GM18507 (cell line): ENCODE results near the gene TP53BP1.
A peak's percentile ranks its signal among the peaks of the same experiment; 100 is the strongest.
"Not testable (repeated sequence)": the region's sequence is repeated elsewhere in the genome, so short reads cannot be mapped to it uniquely, and the experiment has no call there.

ENCODE experiments used
- DNase-seq: peaks from one replicate; pipeline ENCODE4 v3.0.0; 2011; ENCODE audit warnings: low read depth; ENCODE audit not compliant: insufficient read length; ENCODE audit errors: extremely low spot score
- FAIRE-seq: peaks from 2 replicates; lab custom pipeline; 2011; peaks lifted over from hg19 to GRCh38; lab: Jason Lieb, UNC

Gene TP53BP1, protein sequence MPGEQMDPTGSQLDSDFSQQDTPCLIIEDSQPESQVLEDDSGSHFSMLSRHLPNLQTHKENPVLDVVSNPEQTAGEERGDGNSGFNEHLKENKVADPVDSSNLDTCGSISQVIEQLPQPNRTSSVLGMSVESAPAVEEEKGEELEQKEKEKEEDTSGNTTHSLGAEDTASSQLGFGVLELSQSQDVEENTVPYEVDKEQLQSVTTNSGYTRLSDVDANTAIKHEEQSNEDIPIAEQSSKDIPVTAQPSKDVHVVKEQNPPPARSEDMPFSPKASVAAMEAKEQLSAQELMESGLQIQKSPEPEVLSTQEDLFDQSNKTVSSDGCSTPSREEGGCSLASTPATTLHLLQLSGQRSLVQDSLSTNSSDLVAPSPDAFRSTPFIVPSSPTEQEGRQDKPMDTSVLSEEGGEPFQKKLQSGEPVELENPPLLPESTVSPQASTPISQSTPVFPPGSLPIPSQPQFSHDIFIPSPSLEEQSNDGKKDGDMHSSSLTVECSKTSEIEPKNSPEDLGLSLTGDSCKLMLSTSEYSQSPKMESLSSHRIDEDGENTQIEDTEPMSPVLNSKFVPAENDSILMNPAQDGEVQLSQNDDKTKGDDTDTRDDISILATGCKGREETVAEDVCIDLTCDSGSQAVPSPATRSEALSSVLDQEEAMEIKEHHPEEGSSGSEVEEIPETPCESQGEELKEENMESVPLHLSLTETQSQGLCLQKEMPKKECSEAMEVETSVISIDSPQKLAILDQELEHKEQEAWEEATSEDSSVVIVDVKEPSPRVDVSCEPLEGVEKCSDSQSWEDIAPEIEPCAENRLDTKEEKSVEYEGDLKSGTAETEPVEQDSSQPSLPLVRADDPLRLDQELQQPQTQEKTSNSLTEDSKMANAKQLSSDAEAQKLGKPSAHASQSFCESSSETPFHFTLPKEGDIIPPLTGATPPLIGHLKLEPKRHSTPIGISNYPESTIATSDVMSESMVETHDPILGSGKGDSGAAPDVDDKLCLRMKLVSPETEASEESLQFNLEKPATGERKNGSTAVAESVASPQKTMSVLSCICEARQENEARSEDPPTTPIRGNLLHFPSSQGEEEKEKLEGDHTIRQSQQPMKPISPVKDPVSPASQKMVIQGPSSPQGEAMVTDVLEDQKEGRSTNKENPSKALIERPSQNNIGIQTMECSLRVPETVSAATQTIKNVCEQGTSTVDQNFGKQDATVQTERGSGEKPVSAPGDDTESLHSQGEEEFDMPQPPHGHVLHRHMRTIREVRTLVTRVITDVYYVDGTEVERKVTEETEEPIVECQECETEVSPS (N-terminal part only)

DNA sequence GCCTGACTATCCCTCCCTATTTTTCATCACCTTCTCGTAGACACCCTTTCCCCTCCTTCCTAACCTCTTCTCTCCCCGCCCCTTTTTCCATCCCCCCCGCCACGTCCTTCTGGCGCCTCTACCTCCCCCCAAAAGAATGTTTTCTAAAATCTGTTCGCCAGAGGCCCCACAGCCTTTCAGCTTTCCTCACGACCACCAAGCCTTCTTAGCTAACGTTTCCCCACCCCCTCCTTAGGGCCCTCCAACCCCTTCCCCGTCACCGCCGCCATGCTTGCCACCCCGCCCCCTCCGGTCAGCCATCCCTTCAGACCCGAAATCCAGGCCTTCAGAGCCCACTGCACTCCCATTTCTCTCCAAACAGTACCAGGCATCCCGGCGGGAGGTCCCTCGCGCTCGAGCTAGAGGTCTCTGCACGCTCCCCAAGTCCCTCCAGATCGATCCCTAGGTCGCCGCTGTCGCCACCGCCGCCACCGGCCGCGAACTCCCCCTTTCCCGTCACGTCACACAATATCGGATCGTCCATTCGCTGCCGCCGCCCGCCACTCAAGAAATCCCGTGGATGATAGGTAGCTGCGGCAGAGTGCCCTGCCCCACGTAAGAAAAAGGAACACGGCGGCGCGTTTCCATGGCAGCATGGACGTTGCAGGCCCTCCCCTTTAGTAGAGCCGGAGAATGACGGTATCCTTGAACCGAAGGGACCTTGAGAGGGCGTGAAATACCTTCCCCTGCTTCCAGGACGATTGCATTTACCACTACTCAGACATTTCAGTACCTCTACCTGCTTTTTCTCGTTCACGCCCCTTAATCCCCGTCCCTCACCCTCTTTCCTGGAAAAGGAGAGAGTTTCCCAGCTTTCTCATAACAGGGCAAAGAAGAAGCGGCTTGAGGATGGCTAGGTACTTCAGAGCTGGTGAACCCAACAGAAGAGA lies at the start of gene TP53BP1:
Gene TP53BP1 (minus strand): TSS at position 484 of the 929 bp plus-strand sequence. CDS start 113 bp downstream, at position 371.
- FAIRE-seq, result peak; percentile 95
- DNase-seq, result peak; percentile 91

DNA sequence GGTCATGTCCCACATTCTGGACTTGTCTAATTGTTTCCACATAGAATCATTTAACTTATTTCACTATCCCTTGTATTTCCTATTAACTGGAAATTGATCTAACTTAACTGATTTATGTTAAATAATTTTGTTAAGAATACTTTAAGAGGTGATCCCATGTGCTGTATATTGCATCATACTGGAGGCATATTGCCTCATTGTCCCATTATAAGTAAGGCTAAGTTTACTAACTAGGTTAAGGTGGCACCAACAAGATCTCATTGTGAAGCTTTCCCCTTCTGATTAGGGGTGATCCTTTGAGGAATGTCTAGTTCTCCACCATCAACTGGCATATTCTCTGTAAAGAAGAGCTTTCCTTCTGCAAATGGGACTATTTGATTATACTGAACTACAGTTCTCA lies 48.8 kb upstream of the TP53BP1 start:
- FAIRE-seq, result no peak
- no peak for DNase-seq

DNA sequence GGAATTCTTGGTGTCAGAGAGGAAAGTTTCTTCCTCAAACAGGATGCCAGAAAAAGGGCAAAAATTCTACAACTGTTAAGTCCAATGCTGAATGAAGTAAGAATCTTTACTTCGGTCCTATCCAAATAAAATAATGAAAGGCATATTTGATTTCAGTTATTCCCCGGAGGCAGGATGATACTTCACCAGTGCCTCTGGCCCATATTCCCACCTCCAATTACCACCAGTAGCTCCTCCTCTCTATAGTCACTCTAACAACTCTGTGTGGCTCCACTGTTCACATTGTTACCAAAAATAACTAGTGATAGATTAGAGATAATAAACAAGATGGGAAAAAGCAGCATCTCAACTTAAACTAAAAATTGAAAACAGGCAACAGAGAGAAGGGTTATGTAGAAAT lies 45.1 kb upstream of the TP53BP1 start:
- DNase-seq, result no peak
- no peak for FAIRE-seq

DNA sequence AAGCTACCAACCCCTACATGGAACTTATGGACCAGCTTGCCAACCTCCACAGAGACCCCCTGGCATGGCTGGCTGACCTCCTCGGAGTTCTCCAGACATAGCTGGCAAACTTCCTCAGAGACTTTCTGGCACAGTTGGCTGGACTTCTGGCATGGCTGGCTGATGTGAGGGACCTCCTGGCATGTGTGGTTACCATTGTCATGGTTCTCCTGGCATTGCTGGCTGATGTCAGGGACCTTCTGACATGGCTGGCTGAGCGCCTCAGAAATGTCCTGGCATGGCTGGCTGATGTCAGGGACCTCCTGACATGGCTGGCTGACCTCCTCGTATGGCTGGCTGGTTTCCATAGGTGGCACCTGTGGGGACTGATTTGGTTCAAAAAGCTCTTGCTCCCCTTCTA lies 41.9 kb upstream of the TP53BP1 start:
- DNase-seq (no peak), FAIRE-seq (no peak)

DNA sequence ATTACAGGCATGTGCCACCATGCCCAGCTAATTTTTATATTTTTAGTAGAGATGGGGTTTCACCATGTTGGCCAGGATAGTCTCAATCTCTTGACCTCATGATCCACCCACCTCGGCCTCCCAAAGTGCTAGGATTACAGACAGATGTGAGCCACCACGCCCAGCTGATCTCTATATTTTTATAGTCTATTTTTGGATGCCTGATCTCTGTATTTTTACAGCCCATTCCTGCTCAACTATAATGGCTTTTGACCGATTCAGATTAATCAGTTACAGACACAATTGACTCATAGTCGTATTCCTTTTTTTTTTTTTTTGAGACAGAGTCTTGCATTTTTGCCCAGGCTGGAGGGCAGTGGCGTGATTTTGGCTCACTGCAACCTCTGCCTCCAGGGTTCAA lies 39.9 kb upstream of the TP53BP1 start:
- DNase-seq, FAIRE-seq: not testable (repeated sequence)

DNA sequence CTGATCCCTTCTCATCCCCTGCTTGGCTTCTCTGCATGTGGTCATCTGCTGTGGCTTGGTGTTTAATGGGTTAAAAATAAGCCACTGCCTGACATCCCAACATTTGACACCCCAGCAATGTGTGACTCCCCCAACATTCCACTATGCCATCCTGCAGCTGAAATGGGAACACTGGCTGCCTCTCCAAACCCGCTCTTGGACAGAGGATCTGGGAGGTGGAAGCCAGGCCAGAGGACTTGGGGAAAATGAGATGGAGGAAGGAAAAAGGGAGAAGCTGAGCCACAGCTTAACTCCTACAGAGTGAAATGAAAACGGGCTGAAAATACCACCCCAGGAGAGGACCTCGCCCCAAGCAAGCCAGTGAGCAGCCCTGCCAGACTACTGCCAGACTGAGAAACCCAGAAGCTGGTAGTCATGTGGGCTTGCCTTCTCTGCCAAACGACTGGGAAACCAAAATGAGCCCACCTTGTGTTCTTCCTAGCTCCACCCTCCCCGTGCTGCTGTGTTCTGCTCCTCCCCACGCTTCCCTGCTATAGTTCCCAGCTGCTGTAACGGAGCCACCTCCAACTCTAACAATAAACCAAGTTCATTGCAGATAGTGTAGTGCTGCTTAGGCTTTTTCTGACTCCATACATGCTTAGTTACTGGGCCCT lies 38.2 kb upstream of the TP53BP1 start:
- FAIRE-seq (no peak), DNase-seq (no peak)

DNA sequence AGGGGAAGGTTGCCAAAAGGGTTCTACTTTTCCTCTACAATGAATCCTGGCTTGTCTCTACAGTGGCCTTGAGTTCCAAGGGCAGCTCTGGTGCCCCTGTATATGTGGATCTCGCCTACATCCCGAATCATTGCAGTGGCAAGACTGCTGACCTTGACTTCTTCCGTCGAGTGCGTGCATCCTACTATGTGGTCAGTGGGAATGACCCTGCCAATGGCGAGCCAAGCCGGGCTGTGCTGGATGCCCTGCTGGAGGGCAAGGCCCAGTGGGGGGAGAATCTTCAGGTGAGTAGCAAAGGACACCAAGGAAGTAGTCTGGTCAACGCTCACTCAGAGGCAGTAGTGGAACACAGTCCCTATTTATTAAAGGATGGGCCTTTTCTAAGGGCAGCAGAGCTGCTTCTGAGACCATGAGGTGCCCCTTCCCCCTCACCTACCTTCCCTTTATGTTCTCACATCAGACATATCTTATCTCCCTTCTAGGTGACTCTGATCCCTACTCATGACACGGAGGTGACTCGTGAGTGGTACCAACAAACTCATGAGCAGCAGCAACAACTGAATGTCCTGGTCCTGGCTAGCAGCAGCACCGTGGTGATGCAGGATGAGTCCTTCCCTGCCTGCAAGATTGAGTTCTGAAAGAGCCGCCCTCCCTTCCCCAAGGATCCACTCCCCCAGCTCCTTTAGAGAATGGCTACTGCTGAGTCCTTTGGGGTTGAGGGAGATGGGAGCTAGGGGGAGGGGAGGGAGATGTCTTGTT lies 36.8 kb upstream of the TP53BP1 start:
- FAIRE-seq (no peak), DNase-seq (no peak)

DNA sequence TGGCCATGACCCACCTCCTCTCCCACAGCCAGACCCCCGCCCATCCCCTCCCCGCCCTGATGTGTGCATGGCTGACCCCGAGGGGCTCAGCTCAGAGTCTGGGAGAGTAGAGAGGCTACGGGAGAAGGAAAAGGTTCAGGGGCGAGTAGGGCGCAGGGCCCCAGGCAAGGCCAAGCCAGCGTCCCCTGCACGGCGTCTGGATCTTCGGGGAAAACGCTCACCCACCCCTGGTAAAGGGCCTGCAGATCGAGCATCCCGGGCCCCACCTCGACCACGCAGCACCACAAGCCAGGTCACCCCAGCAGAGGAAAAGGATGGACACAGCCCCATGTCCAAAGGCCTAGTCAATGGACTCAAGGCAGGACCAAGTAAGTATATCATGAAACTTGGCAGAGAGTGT lies 36.2 kb upstream of the TP53BP1 start:
- DNase-seq, result no peak
- FAIRE-seq, result no peak

DNA sequence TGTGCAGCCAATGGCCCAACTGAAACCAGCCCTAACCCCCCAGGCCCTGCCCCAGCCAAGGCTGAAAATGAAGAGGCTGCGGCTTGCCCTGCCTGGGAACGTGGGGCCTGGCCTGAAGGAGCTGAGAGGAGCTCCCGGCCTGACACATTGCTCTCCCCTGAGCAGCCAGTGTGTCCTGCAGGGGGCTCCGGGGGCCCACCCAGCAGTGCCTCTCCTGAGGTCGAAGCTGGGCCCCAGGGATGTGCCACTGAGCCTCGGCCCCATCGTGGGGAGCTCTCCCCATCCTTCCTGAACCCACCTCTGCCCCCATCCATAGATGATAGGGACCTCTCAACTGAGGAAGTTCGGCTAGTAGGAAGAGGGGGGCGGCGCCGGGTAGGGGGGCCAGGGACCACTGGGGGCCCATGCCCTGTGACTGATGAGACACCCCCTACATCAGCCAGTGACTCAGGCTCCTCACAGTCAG lies 35.6 kb upstream of the TP53BP1 start:
- FAIRE-seq (no peak), DNase-seq (no peak)

DNA sequence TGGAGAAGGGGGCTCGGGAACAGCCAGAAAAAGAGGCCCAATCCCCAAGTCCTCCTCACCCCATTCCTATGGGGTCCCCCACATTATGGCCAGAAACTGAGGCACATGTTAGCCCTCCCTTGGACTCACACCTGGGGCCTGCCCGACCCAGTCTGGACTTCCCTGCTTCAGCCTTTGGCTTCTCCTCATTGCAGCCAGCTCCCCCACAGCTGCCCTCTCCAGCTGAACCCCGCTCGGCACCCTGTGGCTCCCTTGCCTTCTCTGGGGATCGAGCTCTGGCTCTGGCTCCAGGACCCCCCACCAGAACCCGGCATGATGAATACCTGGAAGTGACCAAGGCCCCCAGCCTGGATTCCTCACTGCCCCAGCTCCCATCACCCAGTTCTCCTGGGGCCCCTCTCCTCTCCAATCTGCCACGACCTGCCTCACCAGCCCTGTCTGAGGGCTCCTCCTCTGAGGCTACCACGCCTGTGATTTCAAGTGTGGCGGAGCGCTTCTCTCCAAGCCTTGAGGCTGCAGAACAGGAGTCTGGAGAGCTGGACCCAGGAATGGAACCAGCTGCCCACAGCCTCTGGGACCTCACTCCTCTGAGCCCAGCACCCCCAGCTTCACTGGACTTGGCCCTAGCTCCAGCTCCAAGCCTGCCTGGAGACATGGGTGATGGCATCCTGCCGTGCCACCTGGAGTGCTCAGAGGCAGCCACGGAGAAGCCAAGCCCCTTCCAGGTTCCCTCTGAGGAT lies 35.0 kb upstream of the TP53BP1 start:
- FAIRE-seq, result no peak
- no peak for DNase-seq

DNA sequence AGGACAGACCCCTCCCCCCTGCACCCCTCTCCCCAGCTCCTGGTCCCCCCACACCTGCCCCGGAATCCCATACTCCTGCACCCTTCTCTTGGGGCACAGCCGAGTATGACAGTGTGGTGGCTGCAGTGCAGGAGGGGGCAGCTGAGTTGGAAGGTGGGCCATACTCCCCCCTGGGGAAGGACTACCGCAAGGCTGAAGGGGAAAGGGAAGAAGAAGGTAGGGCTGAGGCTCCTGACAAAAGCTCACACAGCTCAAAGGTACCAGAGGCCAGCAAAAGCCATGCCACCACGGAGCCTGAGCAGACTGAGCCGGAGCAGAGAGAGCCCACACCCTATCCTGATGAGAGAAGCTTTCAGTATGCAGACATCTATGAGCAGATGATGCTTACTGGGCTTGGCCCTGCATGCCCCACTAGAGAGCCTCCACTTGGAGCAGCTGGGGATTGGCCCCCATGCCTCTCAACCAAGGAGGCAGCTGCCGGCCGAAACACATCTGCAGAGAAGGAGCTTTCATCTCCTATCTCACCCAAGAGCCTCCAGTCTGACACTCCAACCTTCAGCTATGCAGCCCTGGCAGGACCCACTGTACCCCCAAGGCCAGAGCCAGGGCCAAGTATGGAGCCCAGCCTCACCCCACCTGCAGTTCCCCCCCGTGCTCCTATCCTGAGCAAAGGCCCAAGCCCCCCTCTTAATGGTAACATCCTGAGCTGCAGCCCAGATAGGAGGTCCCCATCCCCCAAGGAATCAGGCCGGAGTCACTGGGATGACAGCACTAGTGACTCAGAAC lies 34.3 kb upstream of the TP53BP1 start:
- DNase-seq, result no peak
- no peak for FAIRE-seq

DNA sequence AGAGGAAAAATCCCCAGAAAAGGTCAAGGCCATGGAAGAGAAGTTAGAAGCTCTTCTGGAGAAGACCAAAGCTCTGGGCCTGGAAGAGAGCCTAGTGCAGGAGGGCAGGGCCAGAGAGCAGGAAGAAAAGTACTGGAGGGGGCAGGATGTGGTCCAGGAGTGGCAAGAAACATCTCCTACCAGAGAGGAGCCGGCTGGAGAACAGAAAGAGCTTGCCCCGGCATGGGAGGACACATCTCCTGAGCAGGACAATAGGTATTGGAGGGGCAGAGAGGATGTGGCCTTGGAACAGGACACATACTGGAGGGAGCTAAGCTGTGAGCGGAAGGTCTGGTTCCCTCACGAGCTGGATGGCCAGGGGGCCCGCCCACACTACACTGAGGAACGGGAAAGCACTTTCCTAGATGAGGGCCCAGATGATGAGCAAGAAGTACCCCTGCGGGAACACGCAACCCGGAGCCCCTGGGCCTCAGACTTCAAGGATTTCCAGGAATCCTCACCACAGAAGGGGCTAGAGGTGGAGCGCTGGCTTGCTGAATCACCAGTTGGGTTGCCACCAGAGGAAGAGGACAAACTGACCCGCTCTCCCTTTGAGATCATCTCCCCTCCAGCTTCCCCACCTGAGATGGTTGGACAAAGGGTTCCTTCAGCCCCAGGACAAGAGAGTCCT lies 33.4 kb upstream of the TP53BP1 start:
- DNase-seq, result no peak
- no peak for FAIRE-seq

DNA sequence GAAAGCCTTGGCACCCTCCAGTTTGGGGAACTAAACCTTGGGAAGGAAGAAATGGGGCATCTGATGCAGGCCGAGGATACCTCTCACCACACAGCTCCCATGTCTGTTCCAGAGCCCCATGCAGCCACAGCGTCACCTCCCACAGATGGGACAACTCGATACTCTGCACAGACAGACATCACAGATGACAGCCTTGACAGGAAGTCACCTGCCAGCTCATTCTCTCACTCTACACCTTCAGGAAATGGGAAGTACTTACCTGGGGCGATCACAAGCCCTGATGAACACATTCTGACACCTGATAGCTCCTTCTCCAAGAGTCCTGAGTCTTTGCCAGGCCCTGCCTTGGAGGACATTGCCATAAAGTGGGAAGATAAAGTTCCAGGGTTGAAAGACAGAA lies 32.2 kb upstream of the TP53BP1 start:
- no peak for FAIRE-seq

DNA sequence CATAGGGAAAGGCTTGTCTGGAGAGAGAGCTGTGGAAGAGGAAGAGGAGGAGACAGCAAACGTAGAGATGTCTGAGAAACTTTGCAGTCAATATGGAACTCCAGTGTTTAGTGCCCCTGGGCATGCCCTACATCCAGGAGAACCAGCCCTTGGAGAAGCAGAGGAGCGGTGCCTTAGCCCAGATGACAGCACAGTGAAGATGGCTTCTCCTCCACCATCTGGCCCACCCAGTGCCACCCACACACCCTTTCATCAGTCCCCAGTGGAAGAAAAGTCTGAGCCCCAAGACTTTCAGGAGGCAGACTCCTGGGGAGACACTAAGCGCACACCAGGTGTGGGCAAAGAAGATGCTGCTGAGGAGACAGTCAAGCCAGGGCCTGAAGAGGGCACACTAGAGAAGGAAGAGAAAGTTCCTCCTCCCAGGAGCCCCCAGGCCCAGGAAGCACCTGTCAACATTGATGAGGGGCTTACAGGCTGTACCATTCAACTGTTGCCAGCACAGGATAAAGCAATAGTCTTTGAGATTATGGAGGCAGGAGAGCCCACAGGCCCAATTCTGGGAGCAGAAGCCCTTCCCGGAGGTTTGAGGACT lies 31.4 kb upstream of the TP53BP1 start:
- DNase-seq (no peak), FAIRE-seq (no peak)

More for the DNA sequence above, 32.2 kb upstream of the TP53BP1 start:
- no peak for DNase-seq

DNA sequence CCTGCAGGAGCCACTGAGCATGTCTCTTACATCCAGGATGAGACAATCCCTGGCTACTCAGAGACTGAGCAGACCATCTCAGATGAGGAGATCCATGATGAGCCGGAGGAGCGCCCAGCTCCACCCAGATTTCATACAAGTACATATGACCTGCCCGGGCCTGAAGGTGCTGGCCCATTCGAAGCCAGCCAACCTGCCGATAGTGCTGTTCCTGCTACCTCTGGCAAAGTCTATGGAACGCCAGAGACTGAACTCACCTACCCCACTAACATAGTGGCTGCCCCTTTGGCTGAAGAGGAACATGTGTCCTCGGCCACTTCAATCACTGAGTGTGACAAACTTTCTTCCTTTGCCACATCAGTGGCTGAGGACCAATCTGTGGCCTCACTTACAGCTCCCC lies 30.7 kb upstream of the TP53BP1 start:
- DNase-seq (no peak), FAIRE-seq (no peak)
